NCI-H748 (cell line): ENCODE results near the gene STAC2.

Source experiments
- DNase-seq: peaks from one replicate; lab custom pipeline; 2025; ENCODE audit not compliant: unreplicated experiment; lab: John Stamatoyannopoulos, UW

The STAC2 gene

DNA sequence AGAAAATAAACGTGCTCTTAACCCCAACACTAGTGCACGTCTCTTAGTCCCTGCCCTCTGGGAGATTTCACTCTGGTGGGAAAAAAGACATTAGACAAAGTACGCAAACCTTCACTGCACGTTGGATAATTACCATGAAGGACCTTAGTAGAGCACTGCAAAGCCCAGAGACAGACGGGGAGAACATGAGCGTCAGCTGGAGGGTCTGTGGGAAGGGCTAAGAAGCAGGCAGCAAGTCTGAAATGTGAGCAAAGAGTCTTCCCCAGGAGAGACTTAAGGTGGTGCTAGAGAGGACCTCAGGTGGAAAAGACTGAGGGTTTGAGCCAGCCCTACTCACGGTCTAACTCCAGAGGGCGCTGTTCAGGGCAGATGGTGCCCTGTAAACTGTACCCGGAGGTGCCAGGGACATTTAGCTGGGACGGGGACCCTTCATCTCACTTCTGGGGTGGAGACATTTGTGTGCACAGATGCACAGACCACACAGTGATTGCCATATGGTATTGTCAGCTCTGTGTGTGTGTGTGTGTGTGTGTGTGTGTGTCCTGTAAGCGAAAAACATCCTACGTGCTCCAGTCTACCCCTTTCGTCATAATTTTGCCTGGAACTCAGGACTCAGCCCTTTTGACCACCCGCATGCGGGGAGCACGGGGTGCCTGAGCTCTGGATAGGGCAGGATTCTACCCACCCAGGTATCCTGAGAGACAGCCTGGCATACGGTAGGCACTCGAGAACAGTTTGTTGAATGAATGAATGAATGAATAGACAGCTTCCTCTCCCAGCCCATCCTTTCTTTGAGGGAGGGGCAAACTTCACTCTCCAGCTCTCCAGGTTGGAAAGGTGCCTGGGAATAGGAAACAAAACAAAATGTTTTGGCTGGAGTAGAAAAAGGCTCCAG lies 10.1 kb upstream of the STAC2 start:
- peak; percentile 70 for DNase-seq

DNA sequence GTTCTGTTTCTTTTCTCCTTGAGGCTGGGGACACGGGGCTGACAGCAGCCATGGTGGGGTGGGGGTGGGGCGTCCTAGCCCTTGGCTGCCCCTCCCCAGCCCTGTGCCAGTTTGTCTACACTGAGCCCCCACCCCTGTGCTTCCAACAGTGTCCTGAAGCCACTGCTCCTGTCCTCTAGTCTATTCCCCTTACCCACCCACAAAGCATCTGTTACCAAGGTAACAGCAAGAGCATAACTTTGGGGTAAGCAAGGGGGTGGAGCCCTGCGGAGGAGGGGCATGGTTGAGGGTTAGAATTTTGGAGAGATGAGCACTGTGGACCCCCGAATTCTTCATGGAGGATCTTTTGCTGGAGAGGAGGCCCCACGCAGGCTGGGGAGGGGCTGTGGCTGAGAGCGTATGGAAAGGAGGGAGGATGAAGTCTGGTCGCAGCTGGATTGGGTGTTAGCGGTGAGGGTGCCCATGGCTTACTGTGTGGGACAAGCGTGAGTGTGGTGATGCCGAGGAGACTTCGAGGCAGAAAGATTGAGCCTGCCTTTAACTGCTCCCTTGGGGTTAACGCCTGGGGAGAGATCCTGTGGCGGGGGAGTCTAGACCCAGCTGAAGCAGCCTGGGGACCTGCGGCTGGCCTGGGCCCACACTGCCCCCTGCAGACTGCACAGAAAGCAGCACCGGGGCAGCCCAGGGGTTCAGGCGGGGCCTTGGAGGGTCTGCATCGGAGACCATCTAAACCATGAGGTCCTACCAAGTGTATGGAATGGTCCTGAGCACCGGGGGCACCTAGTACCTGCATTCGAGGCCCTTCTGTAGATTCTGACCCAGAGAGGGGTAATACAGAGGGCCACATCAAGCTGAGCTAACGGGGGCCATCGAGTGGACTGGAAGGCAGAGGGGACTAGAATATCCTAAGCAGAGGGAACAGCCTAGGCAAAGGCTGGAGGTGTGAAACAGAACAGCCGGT lies 6.1 kb upstream of the STAC2 start:
- peak; percentile 61 for DNase-seq

DNA sequence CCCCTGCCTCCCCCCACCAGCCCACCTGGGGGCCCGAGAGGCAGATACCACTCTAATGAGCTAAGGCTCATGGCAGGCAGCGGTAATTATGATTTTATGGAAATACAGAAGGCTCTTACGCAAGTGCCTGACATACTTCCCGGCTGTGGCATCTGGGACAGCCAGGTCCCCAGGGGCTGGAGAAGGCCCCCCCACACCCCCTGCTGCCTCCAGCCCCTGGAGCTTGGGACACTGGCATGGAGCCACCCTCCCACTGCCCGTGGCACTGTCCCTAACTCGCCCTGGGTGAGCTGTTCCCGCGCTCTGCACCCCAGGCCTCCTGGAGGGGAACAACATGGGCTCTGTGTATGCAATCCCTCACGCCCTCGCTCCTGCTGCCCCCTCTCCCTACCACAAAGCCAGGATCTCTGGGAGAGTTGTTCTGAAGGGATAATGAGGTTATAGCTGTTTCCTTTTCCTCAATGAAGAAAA lies 5.4 kb upstream of the STAC2 start:
- no peak for DNase-seq

DNA sequence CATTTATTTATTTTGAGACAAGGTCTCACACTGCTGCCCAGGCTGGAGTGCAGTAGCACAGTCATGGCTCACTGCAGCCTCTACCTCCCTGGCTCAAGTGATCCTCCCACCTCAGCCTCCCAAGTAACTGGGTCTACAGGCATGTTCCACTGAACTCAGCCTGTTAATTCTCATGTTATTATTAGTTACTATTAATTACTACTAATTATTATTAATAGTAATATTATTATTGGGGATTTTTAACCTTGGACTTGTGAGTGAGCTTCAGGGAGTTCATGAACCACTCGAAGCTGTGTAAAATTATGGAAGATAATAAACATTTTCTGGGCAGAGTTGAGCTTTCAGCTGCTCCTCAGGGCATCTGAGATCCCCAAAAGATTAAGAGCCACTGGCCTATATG lies 4.6 kb upstream of the STAC2 start:
- no peak for DNase-seq

DNA sequence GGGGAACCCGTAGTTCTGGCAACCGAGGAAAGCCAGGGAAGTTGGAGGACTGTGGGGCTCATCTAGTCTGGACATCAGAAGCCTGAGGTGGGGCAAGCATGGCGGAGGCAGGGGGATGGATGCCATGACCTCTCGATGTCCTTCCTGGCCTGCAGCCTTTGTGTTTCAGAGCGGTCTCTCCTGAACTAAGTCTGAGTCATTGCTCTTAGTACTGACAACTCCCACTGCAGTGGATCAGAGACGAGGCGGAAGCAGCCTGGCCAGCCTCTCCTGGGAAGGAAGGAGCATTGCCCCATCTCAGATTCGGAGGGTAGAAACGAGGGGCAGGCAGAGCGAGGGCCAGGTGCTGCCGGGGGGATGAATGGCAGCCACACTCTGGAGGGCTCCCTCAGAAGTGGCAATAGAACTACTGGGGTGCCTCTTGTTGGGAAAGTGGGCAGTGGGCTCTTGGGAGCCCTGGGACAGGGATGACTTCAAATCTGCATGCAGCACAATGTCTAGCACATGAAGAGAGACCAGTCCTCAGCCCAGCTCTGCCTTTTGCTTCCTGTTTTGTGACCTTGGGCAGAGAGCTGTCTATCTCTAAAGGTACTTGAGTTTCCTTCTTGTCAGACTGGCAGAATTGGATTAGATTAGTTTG lies 3.6 kb upstream of the STAC2 start:
- no peak for DNase-seq

DNA sequence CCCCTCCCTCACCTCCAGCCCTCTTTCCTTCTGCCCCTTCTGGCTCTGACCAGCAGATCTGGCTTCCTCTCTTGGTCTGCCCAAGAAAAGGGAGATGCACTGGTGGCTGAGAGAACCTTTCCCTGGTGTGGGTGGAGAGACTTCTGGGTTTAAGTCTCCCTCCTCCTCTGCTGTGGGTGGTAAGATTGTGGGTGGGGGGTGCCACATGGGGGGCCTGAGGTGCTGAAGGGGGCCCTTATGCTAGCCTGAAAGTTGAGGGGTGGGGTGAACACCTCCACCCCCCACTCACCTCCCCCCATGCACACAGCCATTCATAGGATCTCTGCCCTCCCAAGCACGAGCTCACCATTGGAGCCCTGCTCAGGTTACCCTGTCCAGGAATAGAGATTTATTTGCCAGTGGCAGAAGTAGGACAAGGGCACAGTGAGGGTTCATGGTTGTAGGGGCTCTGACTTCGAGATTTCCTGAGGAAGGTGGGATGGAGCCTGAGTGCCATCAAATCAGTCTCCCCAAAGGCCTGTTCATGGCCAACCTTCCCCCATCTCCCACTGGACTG lies 1.7 kb upstream of the STAC2 start:
- no peak for DNase-seq

DNA sequence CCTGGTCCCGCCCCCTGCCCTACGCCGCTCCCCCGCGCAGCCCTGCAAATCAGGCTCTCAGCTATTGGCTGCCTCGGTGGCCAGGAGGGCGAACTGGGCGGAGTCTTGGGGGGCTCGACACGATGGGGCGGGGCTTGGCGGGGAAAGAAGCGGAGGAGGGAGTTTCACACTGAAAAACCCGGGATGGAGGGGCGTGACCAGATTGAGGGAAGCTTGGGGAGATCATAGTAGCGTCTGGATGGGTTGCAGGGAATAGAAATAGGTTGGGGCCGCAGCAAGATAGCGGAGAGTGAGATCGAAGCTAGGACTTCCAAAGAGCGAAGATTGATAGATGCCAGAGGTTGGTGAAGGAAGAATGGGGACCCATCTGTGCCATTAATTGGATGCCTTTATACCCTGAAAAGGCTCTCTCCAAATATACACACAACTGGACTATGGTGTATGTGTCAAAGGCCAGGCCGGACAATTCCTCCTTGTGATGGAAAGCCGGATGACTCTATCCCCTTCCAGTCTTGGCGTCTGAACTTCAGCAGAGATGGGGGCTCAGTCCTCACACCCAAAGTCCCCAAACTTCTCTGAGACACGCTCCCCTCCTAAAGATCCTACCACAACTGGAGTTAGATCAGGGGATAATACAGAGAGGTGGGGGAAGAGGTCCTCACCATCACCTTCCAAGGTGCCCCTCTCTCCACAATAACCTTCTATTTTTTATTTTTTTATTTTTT lies 376 bp upstream of the STAC2 start:
- DNase-seq, result peak; percentile 94

DNA sequence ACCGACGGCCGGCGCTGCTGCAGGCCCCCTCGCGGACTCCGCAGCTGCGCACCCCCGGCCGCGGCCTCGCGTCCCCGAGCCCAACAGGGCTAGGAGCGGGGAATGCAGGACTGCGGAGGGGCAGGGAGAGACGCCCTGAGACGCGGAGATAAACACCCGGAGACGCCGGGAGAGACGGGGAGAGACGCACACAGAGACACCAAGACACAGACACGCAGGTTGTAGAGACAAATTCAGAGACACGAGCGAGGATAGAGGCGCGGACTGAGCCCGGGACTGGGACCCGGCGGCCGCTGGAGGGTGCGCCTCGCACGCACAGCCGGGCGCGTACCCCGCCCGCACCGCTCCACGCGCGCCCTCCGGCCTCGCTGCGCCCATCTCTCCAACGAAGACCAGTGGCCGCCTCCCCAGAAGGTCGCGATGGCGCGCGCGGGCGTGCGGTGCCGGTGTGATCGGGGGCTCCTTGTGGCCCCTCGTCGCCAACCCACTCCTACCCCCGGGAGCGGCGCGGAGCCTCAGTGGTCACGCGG lies 902 bp downstream of the STAC2 start:
- peak; percentile 54 for DNase-seq

DNA sequence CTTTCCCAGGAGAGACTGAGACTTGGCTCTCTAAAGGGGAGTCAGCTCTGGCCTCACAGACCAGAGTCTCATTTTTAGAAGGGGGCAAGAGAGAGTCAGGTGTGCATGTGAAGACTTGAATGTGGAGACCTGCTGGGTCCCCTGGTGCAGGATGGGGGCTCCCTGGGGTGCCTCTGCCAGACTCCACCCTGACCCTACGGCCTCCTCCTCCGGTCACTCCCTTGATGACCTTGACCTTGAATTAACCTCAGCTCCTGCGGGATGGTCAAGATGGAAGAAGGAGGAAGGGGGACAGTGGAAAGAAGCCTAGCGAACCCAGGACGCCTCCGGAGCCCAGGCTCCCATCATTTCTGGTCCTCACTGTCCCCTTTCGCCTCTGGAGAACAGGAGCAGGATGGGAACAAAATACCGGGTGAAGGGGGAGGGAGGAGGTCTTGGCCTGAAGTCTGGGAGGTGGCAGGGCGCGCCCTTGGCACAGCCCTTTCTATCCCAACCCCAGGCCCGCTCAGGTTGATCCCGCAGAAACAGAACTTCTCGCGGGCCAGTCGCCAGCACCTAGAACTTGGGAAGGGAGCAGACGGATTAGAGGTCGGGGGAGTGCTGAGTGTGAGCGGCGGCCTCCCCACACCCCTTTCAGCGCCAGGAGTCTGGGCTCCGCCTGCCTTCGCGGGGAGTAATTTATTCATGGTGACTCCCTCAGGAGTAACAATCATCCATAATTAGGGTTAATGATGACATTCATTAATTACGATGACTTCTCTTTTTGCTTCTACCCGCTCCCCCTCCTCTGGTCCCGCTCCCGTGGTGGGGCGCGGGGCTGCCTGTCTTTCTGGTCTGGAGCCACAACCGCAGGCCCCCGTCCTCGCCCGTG lies 1.6 kb downstream of the STAC2 start:
- DNase-seq, result peak; percentile 54

DNA sequence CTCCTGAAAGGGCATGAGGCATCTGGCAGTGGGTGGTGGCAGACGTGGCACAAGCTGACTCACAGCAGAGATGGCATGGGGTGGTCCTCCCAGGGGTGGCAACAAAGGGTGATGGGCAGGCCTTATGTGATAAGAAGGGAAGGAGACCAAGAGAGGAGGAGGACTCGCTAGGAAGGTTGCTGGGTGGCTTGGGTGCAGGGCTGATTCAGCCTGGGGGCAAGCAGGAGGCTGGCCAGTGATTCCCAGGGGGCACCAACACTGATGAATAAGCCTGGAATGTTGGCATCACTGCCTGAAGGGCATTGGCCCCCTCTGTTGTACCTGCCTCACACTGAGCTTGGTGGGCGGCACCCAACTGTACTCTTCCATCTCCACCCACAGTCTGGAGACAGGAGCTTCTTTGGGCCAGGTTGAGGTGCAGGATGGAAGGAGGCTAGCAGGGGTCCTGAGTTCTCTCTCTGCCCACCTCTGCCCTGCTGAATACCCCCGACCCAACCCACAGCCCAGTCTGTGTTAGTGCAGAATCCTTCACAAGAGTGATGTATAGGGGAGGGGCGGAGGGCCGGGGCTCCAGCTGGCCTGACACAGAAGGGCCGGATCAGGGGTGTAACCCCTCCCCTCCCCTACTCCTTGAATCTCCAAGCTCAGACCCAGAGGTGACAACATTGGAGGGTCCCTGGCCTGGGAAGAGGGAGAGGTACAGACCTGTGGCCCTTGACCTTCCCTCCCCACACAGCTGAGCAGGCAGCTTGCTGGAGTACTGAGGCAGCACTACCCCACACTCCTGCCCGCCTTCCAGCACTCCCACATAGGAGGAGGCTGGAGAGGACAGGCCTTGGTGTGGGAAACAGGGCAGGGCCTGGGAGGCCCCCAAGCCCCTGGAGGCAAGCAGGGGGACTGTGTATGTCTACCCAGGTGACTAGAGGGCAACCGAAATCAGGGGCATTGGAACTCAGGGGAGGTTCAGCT lies 2.6 kb downstream of the STAC2 start:
- DNase-seq, result no peak

DNA sequence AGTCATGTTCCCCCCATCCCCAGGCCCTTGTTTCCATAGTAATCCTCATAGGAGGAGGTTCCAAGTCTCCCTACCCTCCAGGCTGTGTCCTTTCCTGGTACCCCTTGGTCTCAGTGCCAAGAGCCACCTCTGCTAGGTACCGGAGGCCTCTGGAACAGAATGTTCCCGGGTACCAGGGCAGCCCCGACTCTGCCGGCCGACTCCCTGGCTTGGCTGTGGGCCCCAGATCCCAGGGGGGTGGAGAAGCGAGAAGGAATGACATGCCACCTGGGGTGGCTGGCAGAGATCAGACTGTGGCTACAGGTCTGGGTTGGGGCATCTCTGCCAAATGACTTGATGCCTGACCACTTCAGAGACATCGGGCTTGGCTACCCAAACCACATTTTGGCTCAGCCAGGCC lies 3.6 kb downstream of the STAC2 start:
- no peak for DNase-seq

DNA sequence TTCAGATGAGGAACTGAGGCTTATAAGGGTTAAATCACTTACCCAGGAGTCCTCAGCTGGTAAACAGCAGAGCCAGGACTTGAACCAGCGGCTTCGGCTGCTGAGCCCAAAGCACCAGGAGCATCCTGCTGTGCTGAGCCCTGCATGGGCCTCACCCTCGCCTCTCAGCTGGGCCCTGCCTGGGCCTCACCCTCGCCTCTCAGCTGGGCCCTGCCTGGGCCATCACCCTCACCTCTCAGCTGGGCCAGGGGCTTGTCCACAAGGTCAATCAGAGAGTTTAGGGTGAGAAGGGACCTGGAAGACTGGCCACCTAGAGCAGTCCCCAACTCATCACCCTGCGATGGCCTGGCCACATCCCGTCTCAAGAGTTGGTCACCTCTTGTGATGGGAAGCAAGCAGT lies 4.2 kb downstream of the STAC2 start:
- DNase-seq, result no peak

DNA sequence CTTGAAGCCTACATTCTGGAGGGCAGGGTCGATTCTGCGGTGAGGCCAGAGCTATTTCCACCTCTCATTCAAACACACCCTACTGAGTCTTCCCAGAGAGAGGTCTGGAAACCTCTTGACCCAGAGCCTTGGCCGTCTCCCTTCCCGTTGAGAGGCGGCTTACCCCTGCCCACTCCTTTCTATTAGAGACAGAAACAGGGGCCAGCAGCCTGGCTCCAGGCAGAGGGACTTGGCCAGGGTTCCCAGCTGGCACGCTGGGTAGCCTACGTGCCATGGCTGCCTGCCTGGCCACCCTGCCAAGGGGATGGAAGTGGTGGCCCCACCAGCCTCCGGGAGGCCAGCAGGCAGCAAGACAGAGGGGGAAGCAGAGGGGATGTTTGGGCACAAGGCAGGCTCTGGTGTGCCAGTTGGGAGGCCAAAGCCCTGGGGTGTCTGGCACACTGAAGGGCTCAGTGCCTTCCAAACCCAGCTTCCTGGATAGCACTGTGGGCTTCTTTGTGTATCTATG lies 6.0 kb downstream of the STAC2 start:
- DNase-seq, result no peak

DNA sequence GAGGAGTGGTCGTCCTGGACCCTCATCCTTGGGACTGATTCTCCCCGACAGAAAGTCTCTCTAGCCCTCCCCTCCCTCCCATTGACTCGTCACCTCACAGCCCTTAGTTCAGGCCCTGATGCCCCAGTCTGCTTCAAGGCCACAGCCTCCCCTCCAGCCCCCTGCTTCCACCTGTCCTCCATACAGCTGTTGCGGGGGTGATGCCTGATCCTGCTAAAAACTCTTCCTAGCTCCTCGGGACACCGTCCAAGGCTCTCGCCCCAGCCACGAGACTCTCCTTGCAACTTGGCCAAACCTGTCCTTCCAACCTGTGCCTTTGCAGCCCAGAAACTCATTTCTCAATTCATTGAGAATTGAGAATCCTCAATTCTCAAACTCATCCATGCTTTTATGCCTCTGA lies 6.8 kb downstream of the STAC2 start:
- no peak for DNase-seq

DNA sequence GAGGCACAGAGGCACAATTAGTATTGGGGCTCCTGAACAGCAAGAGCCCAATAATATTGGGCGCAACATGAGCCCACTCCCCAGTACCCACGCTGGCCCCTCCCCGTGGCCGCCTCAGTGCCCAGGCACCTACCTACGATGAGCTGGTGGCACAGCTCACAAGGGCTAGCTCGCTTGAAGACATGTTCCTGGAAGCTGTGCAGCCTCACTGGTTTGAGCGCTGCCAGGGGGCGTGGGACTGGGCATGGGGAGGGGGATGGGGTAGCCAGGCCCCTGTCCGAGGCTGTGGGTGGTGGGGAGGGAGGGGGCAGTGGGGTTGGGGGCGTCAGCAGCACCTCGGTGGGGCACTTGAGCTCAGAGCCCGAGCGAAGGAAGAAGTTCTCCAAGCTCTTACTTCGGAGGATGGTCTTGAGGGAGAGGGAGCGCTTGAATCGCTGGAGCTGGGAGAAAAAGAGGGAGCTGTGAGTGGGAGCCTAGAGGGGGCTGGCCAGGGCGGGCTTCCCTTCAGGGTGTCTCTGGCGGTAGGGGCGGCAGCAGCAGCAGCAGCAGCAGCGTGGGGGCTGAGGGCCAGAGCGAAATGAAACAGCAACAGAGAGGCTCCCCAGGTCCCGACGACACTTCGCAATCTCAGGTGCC lies 7.9 kb downstream of the STAC2 start:
- no peak for DNase-seq

DNA sequence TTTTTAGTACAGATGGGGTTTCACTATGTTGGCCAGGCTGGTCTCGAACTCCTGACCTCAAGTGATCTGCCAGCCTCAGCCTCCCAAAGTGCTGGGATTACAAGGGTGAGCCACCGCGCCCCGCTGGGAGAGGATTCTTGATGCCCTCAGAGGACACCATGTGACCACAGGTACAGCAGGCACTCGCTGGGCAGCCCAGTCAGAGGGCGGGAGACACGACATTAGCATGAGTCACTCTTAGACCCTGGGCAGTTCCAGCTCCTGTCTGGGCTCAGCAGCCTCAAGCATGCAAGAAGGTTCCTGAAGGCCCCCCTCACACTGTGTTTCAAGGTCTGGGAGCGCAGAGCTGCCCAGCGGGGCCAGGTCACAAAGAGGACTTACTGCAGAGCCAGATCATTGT lies 11.9 kb downstream of the STAC2 start:
- DNase-seq, result no peak

DNA sequence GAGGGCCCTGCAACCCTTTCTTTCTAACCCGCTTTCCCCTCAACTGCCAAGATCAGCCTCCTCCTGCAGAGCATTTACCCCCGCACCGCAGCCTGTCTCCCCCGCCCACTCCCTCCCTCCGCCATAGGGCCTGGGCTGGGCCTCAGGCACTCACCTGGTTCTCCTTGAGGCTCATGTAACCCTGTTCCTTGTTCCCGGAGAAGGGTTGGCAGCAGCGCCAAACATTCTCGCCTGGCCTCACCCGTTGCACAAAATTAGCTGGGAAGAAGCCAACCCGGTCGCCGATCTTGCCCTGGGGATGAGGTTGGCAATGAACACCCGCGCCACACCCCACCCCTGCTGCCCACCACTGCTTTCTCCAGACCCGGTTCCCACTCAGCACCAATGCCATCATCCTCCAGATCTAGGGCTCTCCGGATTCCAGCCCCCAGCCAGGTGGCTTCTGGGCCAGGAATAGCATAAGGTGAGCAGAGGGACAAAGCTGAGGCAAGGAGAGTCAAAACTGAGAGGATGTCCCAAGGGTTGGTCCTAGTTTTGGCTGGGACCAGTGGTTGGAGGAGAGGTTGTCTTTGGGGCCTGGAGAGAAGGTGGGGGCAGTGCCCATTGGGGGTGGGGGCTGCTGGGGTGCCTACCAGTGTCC lies 12.8 kb downstream of the STAC2 start:
- DNase-seq, result no peak
